Peyer's patch (tissue), 4 donors: Measurements from ENCODE around the gene DTD2. TPM values are rescaled to one million over a fixed set of nuclear protein-coding genes. Genes with fewer than 3 reads are reported as not detected.

ENCODE experiments used
- DNase-seq, 3 donors: peaks; one replicate each; pipeline ENCODE4 v3.0.0-alpha.2; 2017 to 2019
- H3K27ac ChIP-seq, 4 donors: fragments of 200-600 bp; sonication (generic); one replicate each; pipeline ENCODE4 v1.5.1; 2016 to 2019
- H3K27me3 ChIP-seq, 2 donors: fragments of 200-600 bp; sonication (generic); one replicate each; pipeline ENCODE4 v1.5.1; 2019
- H3K36me3 ChIP-seq, 3 donors: fragments of 200-600 bp; sonication (generic); one replicate each; pipeline ENCODE4 v1.5.1; 2016 to 2019
- H3K4me1 ChIP-seq, 4 donors: fragments of 200-600 bp; sonication (generic); one replicate each; pipeline ENCODE4 v1.5.1; 2016 to 2019
- H3K4me3 ChIP-seq, 4 donors: fragments of 200-600 bp; sonication (generic); 1 replicate in 3 of 4; 2 replicates in 1 of 4; pipeline ENCODE4 v1.5.1; 2016 to 2019; ENCODE audit warnings: mild to moderate bottlenecking in 1 of 4
- H3K9me3 ChIP-seq, 4 donors: fragments of 200-600 bp; sonication (generic); one replicate each; pipeline ENCODE4 v1.5.1; 2016 to 2019; ENCODE audit warnings: mild to moderate bottlenecking in 1 of 4
- CTCF ChIP-seq, 6 experiments: fragments of 450-650 bp in 4 of 6; fragments of 200-600 bp in 2 of 6; sonication (generic) in 1 of 6; IDR thresholded peaks; one replicate each; pipeline ENCODE4 v1.5.1; 2017 to 2019; ENCODE audit warnings: antibody characterized with exemption in 6 of 6, mild to moderate bottlenecking in 3 of 6, moderate library complexity in 1 of 6
- POLR2A ChIP-seq, 2 donors: fragments of 450-650 bp; IDR thresholded peaks; one replicate each; pipeline ENCODE4 v1.5.1; 2017; ENCODE audit warnings: antibody characterized with exemption in 2 of 2, mild to moderate bottlenecking in 2 of 2, moderate library complexity in 2 of 2
- total RNA-seq, 4 donors: library from RNA; depleted of rRNA; stranded (reverse); fragments of >200 nt; gene quantifications; one replicate each; pipeline ENCODE4 v1.1.0, GENCODE V29; 2016

Gene DTD2
- total RNA-seq, 4 donors from 2014 or later, result 15.7 to 24.4 (median 18.9) TPM

- H3K4me1 ChIP-seq, result no peaks in the 10 kb centered on the region
- no peak overlapping the region for H3K4me3 ChIP-seq
- H3K36me3 ChIP-seq, result peaks cover 0 to 22% (median 0%) of the 10 kb centered on the region in 3 donors
- no peak overlapping the region for H3K27ac ChIP-seq
- no peaks in the 10 kb centered on the region for H3K9me3 ChIP-seq
- TF ChIP-seq POLR2A (IDR thresholded peaks at IDR 0.05) (no peak), CTCF (IDR thresholded peaks at IDR 0.05) (no peak)
- H3K27me3 ChIP-seq, result no peaks in the 10 kb centered on the region
- no peak for DNase-seq
Observed at GRCh38 chr14:31402764-31403439, 54.4 kb downstream of the DTD2 start.

DNA sequence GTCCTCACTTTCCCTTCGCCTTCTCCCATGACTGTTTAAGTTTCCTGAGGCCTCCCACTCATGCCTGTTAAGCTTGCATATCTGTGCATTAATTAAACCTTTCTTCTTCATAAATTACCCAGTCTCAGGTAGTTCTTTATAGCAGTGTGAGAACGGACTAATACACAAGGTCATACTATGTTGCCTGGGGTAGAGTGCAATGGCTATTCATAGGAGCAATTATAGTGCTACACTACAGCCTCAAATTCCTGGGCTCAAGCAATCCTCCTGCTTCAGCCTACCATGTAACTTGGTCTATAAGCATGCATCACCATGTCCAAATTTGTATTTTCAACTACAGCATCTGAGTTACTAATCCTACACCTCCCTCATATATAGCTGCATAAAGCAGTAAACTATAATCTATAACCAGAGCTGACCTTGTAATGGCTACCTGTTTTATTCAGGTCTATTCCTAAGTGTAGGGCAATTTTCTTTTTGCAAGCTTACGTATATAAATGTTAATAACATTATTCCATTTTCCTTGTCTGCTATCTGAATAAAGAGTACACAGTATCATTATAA, 55.9 kb downstream of the DTD2 start:
- no peaks in the 10 kb centered on the region for H3K9me3 ChIP-seq
- H3K4me3 ChIP-seq, result no peak overlapping the region
- H3K27ac ChIP-seq, result no peak overlapping the region
- H3K27me3 ChIP-seq, result no peaks in the 10 kb centered on the region
- H3K36me3 ChIP-seq, result peaks cover 0 to 22% (median 0%) of the 10 kb centered on the region in 3 donors
- TF ChIP-seq CTCF (IDR thresholded peaks at IDR 0.05), result no peak
- TF ChIP-seq POLR2A (IDR thresholded peaks at IDR 0.05), result no peak
- no peak for DNase-seq
- no peaks in the 10 kb centered on the region for H3K4me1 ChIP-seq

GRCh38 chr14:31400031-31400638, 57.2 kb downstream of the DTD2 start:
- H3K27me3 ChIP-seq, result no peaks in the 10 kb centered on the region
- TF ChIP-seq POLR2A (IDR thresholded peaks at IDR 0.05) (no peak), CTCF (IDR thresholded peaks at IDR 0.05) (no peak)
- no peak for DNase-seq
- H3K36me3 ChIP-seq, result peaks cover 0 to 27% (median 0%) of the 10 kb centered on the region in 3 donors
- H3K27ac ChIP-seq, result no peak overlapping the region
- H3K9me3 ChIP-seq, result no peaks in the 10 kb centered on the region
- H3K4me3 ChIP-seq, result no peak overlapping the region
- H3K4me1 ChIP-seq, result no peaks in the 10 kb centered on the region

Other genes with a start within 250 kb of the DTD2 start
- gene HECTD1, start 249.7 kb downstream of the DTD2 start, total RNA-seq, result 100 to 1,000 TPM; 183 to 293 (median 208) TPM
- 100 to 1,000 TPM in 1 of 4 donors, 10 to 100 TPM in 3; 24.3 to 134 (median 34.9) TPM for gene HEATR5A, start 37.0 kb downstream of the DTD2 start, total RNA-seq
- not detected for gene GPR33, start 30.5 kb upstream of the DTD2 start, total RNA-seq
- 1 to 10 TPM; 4.6 to 8.8 (median 7.7) TPM for gene NUBPL, start 103.9 kb upstream of the DTD2 start, total RNA-seq